Glomerular visceral epithelial cell (primary cell): ENCODE results near the gene PLXDC1.

ENCODE experiments used
- DNase-seq: peaks from one replicate; pipeline ENCODE4 v3.0.0-alpha.2; 2016; ENCODE audit errors: extremely low spot score

The PLXDC1 gene

GRCh38 chr17:39014795-39015545 is 136.5 kb downstream of the PLXDC1 start:
- no peak for DNase-seq

GRCh38 chr17:39014044-39014794 is 137.2 kb downstream of the PLXDC1 start:
- peak; percentile 39 for DNase-seq
